C1 segment of cervical spinal cord (tissue), 14 donors: ENCODE measurements around the gene EMID1.
A peak's percentile ranks its signal among the peaks of the same experiment; 100 is the strongest.

ENCODE experiments used
- DNase-seq, 14 donors: peaks; one replicate each; lab custom pipeline; 2025; lab: John Stamatoyannopoulos, UW

The EMID1 gene

GRCh38 chr22:29259253-29259899 lies 53.7 kb downstream of the EMID1 start:
- no peak for DNase-seq

DNA sequence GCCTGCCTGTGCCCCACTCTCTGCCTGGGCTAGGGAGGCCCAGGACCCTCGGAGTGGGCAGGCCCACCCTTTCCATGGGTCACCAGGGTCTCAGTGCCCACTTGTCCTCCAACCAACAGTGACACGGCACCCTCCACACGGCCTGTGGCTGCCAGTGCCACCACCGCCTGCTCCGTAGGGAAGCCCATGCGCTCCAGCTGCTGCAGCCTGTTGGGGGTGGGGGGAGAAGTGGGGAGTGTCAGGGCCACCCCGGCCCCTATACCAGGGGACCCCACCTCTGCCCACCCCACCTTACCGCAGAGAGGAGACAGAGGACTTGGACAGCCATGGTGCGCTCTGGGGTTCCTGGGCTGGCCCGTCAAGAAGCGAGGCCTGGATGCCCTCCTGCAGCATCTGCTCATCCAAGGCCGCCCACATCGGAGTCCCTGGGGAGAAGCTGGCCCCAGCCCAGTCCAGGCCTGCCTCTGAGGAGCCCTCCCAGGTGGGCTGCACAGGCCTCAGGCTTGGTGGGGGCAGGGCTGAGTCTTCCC lies 54.4 kb downstream of the EMID1 start:
- no peak for DNase-seq

DNA sequence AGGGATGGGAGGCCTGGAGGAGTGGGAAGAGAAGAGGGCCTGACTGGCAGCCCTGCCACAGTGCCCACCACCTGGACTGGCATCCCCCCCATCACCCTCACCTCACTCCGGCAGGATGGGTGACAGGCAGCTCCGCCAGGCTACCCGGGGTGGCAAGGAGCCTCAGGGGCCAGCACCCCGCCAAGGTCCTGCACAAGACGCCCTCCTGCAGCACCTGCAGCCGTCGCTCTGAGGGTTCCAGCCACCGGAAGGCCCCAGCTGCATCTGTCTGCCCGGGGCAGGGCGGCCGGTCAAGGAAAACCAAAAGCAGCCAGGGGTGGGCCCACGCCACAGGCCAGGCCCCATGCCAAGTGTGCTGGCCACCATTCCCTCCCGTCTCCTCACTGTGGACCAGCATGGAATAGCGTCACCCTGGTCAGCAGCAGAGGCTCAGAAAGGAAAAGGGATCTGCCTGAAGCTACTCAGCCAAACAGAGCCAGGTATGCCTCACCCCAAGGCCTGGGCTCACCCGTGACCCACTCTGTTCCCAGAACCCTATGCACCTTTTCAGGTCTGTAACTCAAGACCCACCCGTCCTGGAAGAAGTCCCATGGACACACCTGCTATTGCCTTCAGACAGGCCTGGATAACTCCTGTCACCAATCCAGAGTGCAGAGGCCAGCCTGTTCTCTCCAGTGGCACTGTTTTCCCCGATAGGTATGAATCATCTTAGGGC lies 55.1 kb downstream of the EMID1 start:
- no peak for DNase-seq

- no peak for DNase-seq
Observed at GRCh38 chr22:29263791-29264276, 58.1 kb downstream of the EMID1 start.

- DNase-seq: no peak
Observed at GRCh38 chr22:29265305-29265704, 59.6 kb downstream of the EMID1 start.

DNA sequence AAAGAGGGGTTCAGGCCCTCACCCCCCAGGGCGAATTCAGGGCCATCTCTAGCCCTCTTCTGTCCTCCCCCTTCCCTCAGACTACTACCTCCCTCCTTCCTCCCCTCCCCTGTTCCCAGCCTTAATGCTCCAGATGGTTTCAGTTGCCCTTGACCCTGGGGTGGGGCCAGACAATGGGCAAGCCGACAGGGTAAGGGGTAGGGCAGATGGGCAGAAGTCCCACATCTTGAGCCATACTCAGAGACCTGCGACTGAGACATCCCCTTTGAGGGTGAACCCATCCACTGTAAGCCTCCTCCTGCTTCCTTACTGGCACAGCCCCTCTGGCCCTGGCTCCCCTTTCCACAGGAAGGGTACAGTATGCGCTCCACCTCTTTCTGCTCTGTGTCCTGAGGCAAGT lies 60.2 kb downstream of the EMID1 start:
- no peak for DNase-seq

DNA sequence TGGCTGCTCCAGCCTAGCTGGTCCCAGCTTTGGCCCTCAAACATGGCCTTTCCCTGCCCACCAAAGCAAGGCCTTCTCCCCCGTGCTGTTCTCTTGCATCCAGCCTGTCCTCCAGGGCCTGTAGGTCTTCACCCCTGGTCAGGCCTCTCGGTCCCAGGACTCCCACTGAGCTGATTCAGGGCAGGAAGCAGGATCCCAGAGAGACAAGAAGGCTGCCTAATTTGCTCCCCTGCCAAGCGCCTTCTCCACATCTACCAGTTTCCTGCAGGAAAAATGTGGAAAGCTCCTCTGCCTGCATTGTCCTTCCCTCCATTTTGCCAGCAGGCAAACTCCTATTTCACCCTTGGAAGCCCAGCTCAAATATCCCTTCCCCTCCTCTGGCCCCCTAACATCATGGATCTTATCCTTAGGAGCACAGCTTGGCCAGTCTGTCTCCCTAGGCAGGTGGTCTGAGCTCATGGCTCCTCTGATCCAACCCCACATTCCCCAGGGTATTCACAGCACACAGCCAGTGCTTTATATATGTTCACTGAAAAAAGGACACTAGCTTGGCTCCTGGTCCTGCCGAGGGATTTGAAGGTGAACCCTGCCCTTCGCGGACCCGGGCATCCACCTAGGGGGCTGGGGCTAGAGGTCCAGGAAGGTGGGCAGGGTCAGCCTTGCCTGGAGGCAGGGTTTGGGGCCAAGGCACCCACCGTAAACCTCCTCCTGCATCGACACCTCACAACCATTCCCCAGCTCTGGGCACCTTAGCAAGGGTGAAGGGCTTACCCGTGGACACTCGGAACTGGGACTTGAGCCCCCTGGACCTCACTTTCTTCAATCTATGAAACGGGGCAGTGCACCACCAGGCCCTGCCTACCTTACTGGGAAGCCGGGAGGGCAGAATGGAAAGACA lies 61.1 kb downstream of the EMID1 start:
- DNase-seq: no peak

- no peak for DNase-seq
Observed at GRCh38 chr22:29267462-29267857, 61.8 kb downstream of the EMID1 start.

- DNase-seq: peak; percentile 93 to 100 (median 98)
Observed at GRCh38 chr22:29267858-29268510, 62.3 kb downstream of the EMID1 start, which contains the start of the genes EWSR1 and RHBDD3. EWSR1 (plus strand) TSS chr22:29268268; CDS start chr22:29268337, 69 bp downstream. RHBDD3 (minus strand) TSS chr22:29267981; CDS start chr22:29265626, 2,355 bp downstream.

DNA sequence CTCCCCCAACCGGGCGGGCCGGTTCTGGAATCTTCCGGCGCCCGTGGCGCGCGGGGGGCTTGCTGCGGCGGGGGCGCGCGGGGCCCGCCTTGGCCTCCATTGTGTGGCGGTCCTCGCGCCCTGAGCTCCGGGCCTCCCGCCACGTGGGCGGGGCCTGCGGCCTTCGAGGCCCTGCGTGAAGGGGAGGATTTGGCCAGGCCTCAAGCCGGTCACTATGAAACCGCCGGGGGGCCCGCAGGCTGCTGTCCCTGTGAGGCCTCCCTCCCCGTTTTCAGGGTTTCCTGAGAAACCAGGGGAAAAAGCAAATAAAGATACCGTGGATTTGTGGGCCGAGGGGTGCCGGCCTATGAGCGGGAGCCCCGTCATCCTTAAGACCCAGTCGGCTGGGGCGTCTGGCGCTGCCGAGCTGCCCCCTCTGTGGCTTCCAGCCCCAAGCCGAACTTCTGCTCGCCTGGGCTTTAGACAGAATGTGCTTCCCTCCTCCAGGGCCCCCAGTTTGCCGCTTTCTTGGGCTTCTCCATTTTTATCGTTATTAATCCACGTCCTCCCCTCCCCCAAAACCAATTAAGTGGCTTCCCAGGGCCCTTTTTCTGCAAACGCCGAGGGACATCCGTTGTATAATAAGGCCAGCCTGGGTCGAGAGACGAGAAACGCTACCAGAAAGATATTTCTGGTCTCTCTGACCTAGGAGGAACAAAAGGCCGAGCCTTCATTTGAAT lies 63.0 kb downstream of the EMID1 start:
- peak in 9 of 14 donors; percentile 63 to 87 (median 76) for DNase-seq

GRCh38 chr22:29269230-29269604 lies 63.5 kb downstream of the EMID1 start:
- peak in 1 of 14 donors; percentile 49 for DNase-seq

- DNase-seq: no peak
Observed at GRCh38 chr22:29269731-29270474, 64.2 kb downstream of the EMID1 start.

DNA sequence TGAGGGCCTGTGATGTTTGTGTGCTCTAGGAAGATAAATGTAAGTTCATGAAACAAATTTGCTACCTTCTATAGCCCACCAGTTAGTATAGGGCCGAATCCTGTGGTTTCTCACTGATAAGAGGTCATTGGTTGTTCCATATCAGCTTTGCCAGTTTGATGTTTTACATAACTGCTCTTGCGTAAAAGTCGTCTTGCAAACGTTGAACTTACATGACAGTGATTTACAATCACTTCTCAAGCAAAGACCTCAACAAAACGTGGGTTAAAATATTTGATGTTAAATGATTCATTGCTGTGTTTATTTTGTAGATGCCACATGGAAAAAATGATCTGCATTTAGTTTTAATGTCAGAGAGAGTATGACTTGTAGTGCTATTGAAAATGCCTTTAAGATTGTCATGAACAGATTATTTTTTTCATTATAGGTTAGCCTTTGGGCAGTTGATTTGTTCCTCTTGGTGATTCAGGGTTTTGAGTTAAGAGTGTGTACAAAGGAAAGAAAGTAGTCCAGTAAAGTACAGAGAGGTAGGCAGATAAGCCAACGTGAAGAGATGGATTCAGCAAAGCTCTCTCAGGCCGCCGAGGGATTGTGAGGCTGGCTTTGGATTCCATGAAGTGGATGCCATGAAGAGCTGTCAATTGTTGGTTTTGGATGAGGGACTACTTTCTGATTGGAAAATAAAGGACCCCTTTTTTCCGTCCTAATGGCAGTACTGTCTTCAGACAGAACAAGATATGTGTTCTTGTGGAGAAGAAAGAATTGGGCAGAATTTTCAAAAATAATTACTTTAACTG lies 65.0 kb downstream of the EMID1 start:
- DNase-seq: no peak

GRCh38 chr22:29272624-29273023 lies 66.9 kb downstream of the EMID1 start:
- DNase-seq: no peak

- DNase-seq: no peak
Observed at GRCh38 chr22:29275167-29275566, 69.5 kb downstream of the EMID1 start.

DNA sequence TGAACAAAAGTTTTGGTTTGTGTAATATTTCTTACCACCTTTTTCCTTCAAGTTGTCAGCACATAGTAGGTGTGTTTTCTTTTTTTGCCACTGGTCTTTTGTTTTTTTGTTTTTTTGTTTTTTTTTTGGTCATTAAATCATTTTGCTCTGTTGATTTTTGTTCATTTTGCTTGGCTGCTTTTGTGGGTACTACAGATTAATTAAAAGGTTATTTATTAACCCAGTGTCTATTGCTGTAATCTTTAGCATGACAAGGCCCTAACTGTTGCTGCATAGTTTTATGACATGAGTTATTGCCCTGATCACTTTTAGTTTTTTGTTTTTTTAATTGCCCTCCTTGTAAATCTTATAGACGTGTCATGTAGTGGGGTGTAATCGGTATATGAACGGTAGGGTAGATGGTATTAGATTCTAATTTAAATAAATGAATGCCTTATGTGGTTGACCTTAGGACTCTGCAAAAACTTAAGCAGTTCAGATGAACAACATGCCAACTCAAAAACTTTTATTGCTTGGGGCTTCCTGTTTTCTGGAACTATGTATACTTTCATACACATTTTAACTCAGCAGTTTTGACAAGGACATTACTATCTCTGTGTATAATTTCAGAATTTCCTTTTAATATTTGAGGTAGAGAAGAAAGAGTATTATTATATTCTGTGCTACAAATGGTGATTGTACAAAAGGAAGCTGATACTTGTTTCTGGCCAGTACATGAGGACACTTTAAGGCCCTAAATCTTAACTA lies 70.3 kb downstream of the EMID1 start:
- no peak for DNase-seq

- DNase-seq: no peak
Observed at GRCh38 chr22:29277927-29278326, 72.2 kb downstream of the EMID1 start.

- DNase-seq: no peak
Observed at GRCh38 chr22:29284196-29284595, 78.5 kb downstream of the EMID1 start.
